GM19455 (cell line): ENCODE data around the gene PLD1.

Experiments used
- ATAC-seq: cut with Tn5 transposase; IDR thresholded peaks from one replicate; pipeline ENCODE4 v1.9.1; 2021; ENCODE audit not compliant: unreplicated experiment

Gene PLD1

DNA sequence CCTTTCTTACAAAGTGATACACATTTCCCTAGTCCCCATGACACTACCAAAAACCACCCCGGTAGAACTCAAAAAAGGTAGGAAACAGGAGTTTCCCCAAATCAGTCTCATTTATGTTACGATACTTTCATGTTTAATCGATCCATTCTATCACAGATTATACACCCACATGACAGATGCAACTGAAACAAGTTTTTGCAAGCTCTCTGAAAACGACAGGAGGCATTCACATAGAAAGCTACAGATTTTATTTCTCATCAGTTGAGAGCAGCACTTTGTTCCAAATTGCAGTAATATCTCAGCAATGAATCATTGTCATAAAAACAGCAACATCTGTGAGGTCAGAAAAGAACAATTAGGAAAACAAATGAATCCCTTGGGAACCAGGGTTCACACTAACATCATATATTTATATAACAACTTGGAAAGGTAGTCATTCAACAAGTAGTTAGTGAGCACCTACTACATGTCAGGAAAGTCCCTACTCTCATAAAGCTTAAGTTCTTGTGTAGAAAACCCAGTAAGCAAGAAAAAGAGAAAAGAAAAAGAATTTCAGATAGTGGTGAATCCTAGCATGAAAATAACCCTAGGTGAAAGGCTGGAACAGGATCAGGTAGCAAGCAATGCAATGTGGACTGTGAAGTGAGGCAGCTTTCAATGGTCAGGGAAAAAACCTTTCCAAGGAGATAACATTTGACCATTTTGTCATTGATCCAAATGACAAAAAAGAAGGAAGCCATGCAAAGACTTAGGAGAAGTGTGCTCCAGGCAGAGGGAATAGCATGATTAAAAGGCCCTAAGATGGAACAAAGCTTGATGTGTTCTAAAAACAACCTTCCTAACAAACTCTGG is 8.3 kb downstream of the PLD1 start:
- no peak for ATAC-seq

GRCh38 chr3:171799501-171799900 is 10.8 kb downstream of the PLD1 start:
- no peak for ATAC-seq

DNA sequence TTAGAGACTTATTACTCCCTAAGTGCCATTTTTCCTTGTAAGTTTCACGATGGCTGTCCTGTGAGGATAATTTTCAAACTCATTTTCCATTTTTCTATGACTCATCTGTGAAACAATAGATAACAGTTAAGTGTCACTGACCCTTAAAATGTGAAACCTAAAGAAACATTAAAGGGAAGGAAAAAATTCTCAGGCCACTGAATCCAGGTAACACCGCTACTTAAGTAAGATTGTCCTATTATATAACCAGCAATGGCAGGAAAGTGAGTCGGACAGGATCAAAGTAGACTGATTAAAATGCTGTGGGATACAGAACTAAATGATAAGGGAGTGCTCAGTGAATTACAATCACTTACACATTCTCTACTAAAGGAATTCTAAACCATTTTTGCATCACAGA is 12.4 kb downstream of the PLD1 start:
- ATAC-seq, result no peak

DNA sequence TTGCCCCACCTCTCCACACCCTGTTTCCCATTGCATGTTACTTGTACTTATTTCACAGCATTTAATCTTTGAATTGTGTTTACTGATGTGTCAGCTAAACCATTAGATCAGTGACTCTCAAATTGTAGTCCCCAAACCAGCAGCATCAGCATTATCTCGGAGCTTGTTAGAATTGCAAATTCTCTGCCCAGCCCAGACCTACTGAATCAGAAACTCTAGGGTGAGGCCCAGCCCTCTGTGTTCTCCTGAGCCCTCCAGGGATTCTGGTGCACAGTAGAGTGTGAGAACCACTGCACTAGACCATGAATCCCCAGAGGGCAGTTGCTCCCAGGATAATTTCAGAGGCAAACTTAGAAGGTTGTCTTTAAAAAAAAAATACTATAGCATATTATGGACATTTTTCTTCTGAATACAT is 13.0 kb downstream of the PLD1 start:
- ATAC-seq, result no peak

- ATAC-seq, result no peak
These were observed 13.5 kb downstream of the PLD1 start for GRCh38 chr3:171796625-171797264.

- ATAC-seq, result no peak
These were observed 17.8 kb downstream of the PLD1 start for GRCh38 chr3:171792531-171792930.

DNA sequence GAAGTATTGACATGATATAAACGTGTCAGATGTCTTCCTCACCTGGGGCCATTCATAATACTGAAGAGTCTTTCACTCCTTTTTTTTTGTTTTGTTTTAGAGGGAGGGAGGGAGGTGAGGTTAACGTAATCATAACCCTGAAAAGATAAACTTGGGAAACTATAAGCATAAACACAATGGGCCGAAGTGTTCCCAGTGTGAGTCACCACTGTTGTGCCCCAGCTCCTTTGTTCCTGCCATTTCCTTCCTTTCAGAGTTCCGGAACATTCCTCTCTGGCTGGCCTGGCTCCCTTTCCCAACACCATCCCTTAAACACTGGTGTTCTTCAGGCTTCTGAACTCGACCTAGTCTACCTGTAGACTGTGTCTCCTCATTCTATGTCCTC is 18.6 kb downstream of the PLD1 start:
- ATAC-seq, result no peak

DNA sequence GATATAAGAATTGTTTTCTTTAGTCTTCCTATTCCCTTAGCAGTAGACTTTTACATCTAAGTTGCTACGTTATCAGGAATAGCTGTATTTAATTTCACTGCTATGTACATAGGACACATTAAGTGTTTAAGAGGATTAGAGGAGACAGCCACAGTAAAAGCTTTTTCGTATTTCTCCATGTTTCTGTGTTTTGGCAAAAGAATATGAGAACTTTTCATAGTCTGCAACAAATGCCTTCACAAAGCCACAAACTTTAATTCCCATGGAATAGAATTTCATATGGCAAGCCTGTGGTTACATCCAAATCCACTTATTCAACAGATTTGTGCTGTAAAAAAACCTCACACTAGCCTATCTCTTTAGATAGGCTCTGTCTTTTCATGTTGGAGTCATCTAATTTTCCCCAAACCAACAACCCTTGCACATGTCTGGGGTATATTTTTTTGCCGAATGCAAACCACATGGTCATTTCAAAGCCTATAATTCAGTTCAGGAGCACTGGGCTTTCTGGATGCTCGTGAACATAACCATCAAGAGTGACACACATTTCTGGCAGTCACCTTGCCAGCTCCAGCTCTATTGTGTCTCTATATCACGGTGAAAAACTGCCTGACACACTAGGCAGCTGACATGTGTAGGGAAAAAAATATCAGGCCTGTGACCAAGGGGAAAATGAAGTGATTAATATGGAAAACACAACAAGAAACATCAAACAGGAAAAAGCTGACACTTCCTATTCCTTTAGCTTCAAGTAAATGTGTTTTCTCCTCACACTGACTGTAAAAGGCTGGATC is 19.2 kb downstream of the PLD1 start:
- no peak for ATAC-seq

GRCh38 chr3:171790574-171790897 is 19.7 kb downstream of the PLD1 start:
- ATAC-seq, result no peak

DNA sequence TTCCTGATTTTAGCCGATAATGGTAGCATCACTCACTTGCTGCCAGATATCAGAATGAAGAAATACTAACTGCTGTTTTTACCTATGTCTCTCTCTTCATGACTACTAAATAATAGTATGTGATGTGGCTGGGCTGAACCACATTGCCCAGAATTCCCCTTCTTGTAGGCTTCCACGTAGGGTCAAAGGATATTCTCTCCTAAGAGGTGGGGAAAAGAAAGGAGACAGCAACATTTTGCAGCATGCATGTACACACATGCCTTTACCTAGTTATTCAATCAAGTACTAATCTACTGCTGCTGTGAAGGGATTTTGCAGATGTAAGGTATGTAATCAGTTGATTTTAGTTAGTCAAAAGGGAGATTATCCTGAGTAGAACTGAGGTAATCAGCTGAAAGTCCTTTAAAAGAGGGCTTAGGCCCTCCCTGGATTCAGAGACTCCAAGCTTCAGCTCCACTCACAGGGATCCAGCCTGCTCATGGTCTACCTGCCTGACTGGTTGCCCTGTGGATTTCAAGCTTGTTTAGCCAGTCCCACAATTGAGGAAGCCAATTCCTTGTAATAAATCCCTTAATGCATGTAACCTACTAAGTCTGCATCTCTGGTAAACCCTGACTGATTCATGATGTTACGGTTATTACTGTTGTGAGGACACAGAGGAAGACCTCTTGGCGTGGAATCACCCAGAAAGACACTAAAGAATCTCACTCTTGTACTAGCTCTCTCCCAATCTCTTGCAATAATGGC is 20.4 kb downstream of the PLD1 start:
- ATAC-seq, result no peak

DNA sequence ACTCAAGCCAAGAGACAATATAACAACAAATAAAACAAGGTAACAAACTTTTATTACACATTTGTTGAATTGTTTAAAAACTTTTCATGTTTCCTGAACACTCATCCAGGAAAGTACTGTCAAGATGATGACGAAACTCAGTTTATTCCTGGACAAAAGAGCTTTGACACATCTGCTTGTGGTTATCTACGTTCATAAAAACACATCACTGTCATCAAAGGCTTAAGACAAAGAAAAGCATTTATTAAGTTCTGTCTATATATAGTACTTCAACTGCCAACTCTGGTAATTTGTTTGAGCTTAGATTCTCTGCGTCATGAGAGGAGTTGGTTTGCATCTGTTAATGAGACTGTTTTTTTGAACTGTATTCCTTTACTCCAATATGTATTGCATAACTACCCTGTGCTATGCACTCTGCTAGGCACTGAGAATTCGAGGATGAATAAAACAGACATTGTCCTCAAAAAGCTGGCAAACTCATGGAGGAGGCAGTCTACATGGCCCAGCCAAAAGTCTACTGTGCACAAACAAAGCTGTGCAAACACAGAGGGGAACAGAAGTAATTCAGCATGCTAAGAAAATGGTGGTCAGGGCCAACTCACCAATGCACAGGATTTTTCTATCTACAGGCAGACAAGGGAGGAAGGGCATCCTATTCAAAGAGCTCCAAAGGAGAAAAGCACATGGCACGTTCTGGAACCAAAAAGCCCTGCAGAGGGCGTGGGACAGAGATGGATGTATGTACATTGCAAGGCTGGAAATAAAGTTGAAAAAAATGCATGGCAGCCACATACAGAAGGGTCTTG is 21.5 kb downstream of the PLD1 start:
- ATAC-seq, result no peak

DNA sequence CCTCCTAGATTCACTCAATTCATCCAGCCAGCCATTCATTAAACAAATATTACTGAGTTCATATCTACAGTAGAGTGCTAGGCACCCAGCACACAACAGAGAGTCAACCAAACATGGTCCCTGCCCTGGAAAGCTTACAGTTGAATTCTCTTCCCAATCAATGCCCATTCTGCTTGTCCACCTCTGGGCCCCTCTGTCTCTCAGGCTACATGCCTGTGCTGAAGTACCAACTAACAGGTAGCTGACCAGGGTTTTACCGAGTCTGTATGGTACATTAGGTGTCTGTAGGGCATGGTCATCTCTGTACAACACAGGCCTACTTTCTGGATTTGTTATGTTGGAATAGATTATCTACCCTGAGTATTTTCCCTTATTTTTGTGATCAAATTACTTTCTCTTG is 23.3 kb downstream of the PLD1 start:
- no peak for ATAC-seq

DNA sequence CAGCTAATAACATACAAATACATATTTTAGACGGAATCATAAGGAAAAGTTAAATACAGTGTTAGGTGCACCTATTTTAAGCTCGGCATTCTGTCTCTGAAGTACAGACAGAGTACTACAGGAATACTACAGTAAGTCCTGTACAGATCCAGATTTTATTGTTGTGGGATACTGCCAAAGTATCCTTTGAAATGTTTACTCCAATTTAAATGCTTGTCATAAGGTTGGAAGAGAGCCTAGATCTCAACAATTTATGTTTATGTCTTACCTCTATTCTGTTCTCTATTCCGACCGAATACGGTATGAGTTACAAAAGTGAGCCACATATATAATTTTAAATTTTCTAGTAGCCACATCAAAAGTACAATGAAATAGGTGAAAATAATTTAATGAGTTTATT is 25.3 kb downstream of the PLD1 start:
- no peak for ATAC-seq

GRCh38 chr3:171784387-171784786 is 25.9 kb downstream of the PLD1 start:
- no peak for ATAC-seq

DNA sequence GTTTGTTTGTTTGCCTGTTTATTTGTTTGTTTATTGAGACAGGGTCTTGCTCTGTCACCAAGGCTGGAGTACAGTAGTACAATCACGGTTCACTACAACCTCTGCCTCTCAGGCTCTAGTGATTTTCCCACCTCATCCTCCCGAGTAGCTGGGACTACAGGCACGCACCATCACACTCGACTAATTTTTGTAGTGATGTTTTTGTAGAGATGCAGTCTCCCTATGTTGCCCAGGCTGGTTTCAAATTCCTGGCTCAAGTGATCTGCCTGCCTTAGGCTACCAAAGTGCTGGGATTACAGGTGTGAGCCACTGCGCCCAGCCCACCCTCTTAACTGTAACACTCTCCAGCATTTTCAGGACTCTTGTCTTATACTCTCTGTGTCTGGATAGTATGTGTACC is 26.7 kb downstream of the PLD1 start:
- ATAC-seq, result no peak

DNA sequence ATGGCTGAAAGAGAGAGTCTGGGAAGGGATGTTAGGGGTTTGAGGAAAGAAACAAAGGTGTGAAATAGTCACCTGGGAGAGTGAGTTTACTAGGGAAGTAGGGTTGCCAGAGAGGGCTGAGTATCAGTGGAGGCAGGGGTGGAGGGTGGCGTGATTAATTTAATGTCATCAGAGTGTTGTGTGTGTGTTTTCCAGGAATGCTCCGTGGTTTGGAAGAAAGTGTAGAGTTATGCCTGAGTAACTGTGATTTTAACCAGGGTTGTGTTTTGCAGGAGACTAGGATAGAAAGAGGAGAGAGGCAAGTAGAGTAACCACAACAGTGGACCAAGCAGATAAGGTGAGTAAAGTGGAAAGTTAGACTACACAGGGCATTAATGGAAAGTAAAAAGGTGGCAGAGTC is 27.2 kb downstream of the PLD1 start:
- no peak for ATAC-seq

DNA sequence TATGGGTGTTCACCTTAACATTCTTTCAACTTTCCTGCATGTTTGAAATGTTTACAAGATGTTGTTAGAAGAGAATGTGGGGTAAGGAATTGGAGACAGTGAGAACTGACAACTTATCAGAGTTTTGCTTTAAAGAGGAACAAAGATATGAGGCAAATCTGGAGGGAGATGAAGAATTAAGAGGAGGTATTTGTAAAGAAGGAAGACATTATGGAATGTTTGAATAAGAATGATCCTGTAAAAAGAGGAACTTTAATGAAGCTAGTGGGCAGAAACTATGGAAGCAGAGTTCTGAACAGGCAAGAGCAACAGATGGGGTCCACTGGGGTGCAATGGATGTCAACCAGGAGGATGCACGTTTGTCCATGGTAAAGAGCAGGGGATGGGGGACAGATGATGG is 27.7 kb downstream of the PLD1 start:
- ATAC-seq, result no peak

DNA sequence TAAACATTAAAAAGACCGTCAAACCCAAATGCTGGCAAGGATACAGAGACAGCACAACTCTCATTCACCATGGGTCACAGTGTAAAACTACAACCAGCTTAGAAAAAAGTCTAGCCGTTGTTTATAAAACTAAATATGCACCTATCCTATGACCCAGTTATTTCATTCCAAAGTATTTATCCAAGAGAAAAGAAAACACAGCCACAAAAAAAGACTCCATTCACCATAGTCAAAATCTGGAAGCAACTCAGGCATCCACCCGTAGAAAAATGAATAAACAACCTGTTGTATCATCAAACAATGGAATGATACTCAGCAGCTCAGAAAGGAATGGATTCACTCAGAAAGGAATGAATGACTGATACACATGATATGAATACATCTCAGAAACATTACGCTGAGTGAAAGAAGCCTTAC is 28.6 kb downstream of the PLD1 start:
- no peak for ATAC-seq

DNA sequence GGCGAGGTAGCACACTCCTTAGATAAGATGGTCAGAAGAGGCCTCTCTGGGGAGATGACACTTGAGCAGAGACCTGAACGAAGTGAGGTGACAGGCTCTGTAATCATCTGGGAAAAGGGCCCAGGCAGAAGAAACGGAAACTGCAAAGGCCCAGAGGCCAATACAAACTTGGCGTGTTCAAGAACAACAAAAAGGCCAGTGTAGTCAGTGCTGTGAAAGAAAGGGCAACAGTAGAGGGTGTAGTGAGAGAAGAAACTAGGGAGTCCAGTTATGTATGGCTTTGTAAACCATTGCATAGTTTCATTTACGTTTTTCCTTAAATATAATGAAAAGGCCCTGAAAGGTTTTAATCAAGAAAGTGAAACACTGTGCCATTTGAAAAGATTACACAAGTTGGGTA is 31.8 kb downstream of the PLD1 start:
- no peak for ATAC-seq

- ATAC-seq, result no peak
These were observed 32.7 kb downstream of the PLD1 start for GRCh38 chr3:171777596-171777995.
